GM18517 (cell line): Measurements from ENCODE around the gene ZC3H10.

ENCODE experiments used
- ATAC-seq: cut with Tn5 transposase; IDR thresholded peaks from one replicate; pipeline ENCODE4 v1.9.1; 2021; ENCODE audit warnings: mild to moderate bottlenecking, moderate library complexity; ENCODE audit not compliant: unreplicated experiment

Gene ZC3H10

DNA sequence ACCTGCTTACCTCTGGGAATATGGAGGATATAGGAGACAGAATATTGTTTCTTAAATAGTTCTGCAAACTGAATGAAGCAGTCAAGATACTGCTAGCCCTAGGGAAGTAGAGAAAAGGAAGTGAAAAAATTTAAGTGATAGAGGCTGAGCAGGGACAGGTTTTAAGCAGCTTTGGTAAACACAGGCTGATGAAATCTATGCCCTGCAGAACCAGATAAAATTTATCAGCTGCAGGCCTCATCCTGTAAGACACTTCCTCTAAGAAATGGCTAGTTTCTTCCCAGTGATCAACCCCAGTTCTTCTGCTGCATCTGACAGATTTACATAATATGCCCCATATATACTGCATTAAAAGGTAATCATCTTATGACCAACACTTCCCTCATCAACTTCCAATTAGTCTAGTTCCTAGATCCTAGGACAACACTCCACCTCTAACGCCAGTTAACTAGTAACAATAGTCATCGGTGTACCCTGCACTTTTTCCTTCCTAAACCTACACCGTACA lies 8.7 kb downstream of the ZC3H10 start:
- no peak for ATAC-seq

DNA sequence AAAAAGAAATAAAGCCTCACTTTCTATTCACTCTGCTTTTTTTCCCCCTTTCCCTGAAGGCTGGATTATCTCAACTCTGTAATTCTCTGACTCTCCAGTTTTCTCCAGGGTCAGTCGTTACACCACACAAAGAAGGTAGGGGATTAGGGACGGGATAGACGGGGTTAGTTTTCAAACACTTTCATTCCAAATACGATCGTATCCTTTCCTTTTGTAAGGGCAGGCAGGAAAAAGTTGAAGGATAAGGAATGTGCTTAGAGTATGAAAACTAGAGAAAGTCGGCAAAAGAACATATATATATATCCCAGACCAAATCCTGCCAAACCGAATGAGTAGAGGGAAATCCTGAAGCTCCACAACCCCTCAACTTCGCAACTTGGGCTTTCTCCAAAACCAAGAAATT lies 9.4 kb downstream of the ZC3H10 start:
- no peak for ATAC-seq

DNA sequence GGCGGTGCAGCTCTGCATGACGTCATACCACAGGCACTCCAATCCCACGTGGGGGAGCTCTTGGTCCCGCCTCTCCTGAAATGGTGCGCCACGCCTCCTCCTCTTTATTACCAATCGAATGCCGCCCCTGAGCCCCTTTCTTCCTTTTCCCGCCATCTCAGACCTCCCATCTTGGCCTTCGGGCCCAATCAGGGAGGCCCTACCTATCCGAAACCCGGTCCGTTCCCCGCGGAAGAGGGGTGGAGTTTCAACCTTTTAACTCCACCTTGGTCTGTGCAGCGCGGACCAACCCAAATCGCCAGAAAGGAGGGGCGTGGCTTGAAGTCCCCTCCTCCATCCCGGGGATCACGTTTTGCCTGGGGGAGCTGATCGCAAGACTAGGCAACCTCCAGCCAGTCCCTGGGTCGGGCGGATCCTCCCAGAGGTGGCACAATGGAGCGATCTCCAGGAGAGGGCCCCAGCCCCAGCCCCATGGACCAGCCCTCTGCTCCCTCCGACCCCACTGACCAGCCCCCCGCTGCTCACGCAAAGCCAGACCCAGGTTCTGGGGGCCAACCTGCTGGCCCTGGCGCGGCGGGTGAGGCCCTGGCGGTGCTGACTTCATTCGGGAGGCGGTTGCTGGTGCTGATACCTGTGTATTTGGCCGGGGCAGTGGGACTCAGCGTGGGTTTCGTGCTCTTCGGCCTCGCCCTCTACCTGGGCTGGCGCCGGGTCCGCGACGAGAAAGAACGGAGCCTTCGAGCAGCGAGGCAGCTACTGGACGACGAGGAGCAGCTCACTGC lies 10.0 kb downstream of the ZC3H10 start, which contains the start of gene ESYT1:
Gene ESYT1, plus strand, starts transcription at position 380 of the 782 bp plus-strand sequence. Its CDS starts 53 bp downstream, at position 433.
- ATAC-seq, result peak; percentile 90

DNA sequence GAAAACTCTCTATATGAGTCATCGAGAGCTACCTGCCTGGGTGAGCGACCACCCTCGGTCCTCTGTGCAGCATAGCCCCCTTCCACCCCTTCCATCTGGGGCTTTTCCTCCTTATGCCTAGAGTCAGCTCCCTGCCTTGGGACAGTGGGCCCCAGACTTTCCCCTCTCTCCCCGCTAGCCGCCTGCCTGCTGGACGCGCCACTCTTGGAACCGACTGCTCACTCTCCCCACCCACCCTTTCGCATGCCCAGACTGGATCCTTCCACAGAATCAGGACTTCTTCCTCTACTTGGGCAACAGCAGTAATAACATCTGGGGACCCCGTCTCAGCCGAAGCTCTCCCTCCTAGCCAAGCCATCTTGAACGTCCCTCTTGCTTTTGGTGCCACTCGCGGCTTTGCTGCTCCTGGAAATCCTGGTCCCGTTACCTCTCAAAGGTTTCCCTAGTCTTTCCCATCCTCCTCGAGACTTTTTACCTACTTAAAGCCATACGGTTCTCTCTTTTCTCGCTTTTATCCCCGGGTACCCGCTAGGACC lies 10.7 kb downstream of the ZC3H10 start:
- no peak for ATAC-seq

GRCh38 chr12:56129206-56129941 lies 11.3 kb downstream of the ZC3H10 start:
- no peak for ATAC-seq

GRCh38 chr12:56129942-56130495 lies 12.0 kb downstream of the ZC3H10 start:
- no peak for ATAC-seq

DNA sequence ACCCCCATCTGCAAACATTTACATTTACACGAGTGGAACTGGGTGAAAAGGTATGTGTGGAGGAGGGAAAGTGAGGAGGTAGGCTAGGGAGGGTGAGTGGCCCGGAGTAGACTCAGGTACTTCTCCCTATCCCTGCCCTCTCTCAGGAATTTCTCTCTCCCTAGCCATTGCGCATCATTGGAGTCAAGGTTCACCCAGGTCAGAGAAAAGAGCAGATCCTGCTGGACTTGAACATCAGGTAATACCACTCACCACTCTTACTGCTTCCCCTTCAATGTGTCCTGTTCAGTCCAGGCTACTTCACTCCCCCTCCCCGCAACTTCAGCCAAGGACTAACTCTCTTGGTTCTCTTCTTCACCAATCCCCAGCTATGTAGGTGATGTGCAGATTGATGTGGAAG lies 12.8 kb downstream of the ZC3H10 start:
- ATAC-seq, result no peak

GRCh38 chr12:56134897-56135296 lies 16.8 kb downstream of the ZC3H10 start:
- no peak for ATAC-seq

- no peak for ATAC-seq
These were observed 19.9 kb downstream of the ZC3H10 start for GRCh38 chr12:56137853-56138571.

GRCh38 chr12:56141946-56142784 lies 24.1 kb downstream of the ZC3H10 start:
- no peak for ATAC-seq

DNA sequence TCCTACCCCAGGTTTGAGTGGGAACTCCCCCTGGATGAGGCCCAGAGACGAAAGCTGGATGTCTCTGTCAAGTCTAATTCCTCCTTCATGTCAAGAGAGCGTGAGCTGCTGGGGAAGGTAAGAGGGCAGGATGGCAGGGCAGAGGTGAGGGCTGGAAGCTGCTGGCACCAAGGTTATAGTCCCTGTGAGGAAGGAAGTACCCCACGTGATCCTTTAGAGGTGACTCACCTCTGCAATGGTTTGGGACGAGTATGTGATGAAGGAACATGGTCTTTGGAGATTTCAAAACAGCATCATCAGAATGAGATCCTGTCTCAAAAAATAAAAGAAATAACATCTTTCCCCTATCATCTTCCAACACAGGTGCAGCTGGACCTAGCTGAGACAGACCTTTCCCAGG lies 25.2 kb downstream of the ZC3H10 start:
- ATAC-seq, result no peak

DNA sequence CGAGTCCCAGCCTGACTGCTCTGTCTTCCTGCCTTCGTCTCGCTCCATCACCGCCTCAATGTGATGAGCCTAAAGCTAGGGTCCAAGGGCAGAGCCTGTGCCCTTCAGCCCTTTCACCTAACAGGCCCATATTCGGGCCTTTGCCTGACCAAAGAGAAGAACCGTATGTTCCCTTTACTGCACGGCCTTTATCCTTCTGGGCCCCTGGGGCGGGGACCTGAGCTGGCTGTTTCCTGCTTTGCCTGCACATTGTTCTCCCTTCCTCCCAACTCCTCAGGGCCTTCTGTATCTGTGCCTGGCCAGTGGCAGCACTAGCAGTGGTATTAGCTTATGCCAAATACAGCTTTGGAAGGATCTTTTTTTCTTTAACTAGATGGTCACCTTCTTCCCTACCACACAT lies 25.8 kb downstream of the ZC3H10 start:
- no peak for ATAC-seq

DNA sequence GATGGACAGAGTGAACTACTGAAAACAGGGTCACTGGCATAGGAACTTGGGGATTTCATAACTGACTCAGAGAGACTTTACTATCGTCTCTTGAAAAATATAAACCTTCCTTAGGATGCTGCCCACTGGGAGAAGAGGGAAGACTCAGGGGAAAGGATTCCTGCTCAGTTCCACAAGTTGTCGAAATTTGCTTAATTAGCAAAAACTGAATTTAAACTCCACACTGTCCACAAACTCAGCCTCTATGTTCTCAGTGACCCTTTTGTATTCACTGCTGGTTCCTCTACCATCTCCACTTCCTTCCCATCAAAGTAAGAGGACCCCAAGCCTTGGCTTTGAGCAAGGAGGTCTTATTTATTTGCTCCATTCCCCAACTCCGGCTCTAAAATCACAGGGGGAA lies 27.2 kb downstream of the ZC3H10 start:
- no peak for ATAC-seq

- ATAC-seq, result no peak
These were observed 28.7 kb downstream of the ZC3H10 start for GRCh38 chr12:56146492-56147460.

DNA sequence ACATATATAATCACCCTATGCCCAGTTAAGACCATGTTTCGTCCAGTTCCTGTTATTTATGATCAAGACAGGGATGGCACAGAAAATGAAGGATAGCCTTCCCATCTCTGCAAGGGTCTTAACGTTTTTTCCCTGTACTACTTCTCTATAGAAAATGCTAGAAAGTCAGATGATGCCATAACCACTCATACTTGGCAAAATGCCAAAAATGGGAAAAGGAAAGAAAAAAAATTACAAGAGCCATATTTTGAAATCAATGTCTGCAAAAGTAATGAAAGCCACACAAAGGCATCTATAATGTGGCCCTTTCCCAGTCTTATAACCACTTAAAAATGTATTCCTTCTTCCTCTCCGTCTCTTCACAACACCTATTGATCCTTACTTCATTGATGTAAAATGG lies 32.5 kb downstream of the ZC3H10 start:
- no peak for ATAC-seq

- peak; percentile 34 for ATAC-seq
These were observed 33.6 kb downstream of the ZC3H10 start for GRCh38 chr12:56151672-56152131.

DNA sequence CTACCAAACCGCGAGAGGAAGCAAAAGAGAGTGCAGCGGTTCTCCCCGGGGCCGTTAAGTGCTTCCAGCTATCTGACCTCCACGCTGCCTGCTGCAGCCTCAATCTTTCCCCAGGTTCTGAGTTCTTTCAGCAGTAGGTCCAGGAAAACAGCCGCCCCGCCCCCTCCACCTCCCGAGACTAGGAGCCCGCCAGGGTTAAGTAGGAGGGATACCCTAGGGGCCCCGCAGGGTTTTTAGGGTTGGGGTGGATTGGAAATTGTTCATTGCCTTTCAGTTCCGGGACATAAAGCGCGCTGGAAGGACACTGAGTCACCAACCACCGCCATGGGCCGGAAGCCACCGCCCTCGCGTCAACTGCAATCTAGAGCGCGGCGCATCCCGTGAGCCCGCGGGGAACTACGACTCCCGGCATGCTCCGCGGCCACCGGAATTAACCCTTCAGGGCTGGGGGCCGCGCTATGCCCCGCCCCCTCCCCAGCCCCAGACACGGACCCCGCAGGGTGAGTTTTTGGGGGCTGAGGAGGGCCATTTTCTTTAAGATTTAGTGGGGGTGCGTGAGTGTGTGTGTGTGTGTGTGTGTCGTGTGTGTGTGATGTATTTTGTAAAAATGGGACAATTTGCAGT lies 34.2 kb downstream of the ZC3H10 start, which contains the start of gene MYL6B:
Gene MYL6B, plus strand, starts transcription at position 456 of the 624 bp plus-strand sequence. CDS start 1,332 bp downstream, outside the sequence.
- ATAC-seq, result peak; percentile 79
